Inferior parietal cortex (tissue), 1 donor: ENCODE data around the gene PCDHGA3.
"Not testable (repeated sequence)": the region's sequence is repeated elsewhere in the genome, so short reads cannot be mapped to it uniquely, and the experiment has no call there.

Source experiments
- DNase-seq: peaks from one replicate; pipeline ENCODE4 v3.0.0-alpha.2; 2016; ENCODE audit errors: extremely low spot score

The PCDHGA3 gene

GRCh38 chr5:141346017-141346416 is 2.4 kb downstream of the PCDHGA3 start:
- DNase-seq: not testable (repeated sequence)

- peak; percentile 24 for DNase-seq
Measured at GRCh38 chr5:141349917-141350619, 6.4 kb downstream of the PCDHGA3 start, which contains the start of gene PCDHGB1. Gene PCDHGB1 (plus strand): TSS chr5:141350099. CDS start chr5:141350261, 162 bp downstream.

GRCh38 chr5:141351591-141351990 is 8.0 kb downstream of the PCDHGA3 start:
- DNase-seq: no peak

- no peak for DNase-seq
Measured at GRCh38 chr5:141354900-141355469, 11.4 kb downstream of the PCDHGA3 start, which contains the start of gene PCDHGA4. Gene PCDHGA4 (plus strand): TSS chr5:141355021. CDS start chr5:141355108, 87 bp downstream.

GRCh38 chr5:141355641-141356040 is 12.0 kb downstream of the PCDHGA3 start:
- DNase-seq: no peak

GRCh38 chr5:141356133-141356532 is 12.5 kb downstream of the PCDHGA3 start:
- DNase-seq: no peak

GRCh38 chr5:141356950-141357349 is 13.3 kb downstream of the PCDHGA3 start:
- DNase-seq: no peak

GRCh38 chr5:141359790-141360426 is 16.3 kb downstream of the PCDHGA3 start, which contains the start of gene PCDHGB2:
Gene PCDHGB2 (plus strand): TSS chr5:141359994. CDS start chr5:141360136, 142 bp downstream.
- peak; percentile 27 for DNase-seq

- DNase-seq: no peak
Measured at GRCh38 chr5:141360685-141361084, 17.1 kb downstream of the PCDHGA3 start.

GRCh38 chr5:141362719-141363118 is 19.1 kb downstream of the PCDHGA3 start:
- DNase-seq: no peak

- DNase-seq: no peak
Measured at GRCh38 chr5:141363952-141364660, 20.5 kb downstream of the PCDHGA3 start, which contains the start of gene PCDHGA5. Gene PCDHGA5 (plus strand): TSS chr5:141364162. CDS start chr5:141364331, 169 bp downstream.

- DNase-seq: no peak
Measured at GRCh38 chr5:141366016-141366896, 22.6 kb downstream of the PCDHGA3 start.

GRCh38 chr5:141369994-141370848 is 26.6 kb downstream of the PCDHGA3 start, which contains the start of gene PCDHGB3:
Gene PCDHGB3 (plus strand): TSS chr5:141370242. CDS start chr5:141370395, 153 bp downstream.
- peak; percentile 4 for DNase-seq

- no peak for DNase-seq
Measured at GRCh38 chr5:141371572-141372475, 28.2 kb downstream of the PCDHGA3 start.

- no peak for DNase-seq
Measured at GRCh38 chr5:141373673-141374317, 30.2 kb downstream of the PCDHGA3 start, which contains the start of gene PCDHGA6. Gene PCDHGA6 (plus strand): TSS chr5:141373891. CDS start chr5:141374084, 193 bp downstream.

GRCh38 chr5:141374627-141375026 is 31.0 kb downstream of the PCDHGA3 start:
- no peak for DNase-seq

- DNase-seq: not testable (repeated sequence)
Measured at GRCh38 chr5:141375444-141376155, 32.0 kb downstream of the PCDHGA3 start.
